ENCODE measurements around the gene VENTX. TPM values are rescaled to one million over a fixed set of nuclear protein-coding genes. Genes with fewer than 3 reads are reported as not detected.

The VENTX gene
- total RNA-seq, 1 donor from 2014 or later = 0.13 TPM

- Mint-ChIP-seq H3K36me3 (ENCODE audit: low read depth) (peaks cover 39% of the 10 kb centered on the region), H3K4me1 (peaks cover 13% of the 10 kb centered on the region), H3K4me3 (no peak overlapping the region), H3K27me3 (no peaks in the 10 kb centered on the region), H3K9me3 (no peaks in the 10 kb centered on the region), H3K27ac (no peak overlapping the region)
- DNase-seq = no peak
- intact Hi-C loops (cut with micrococcal nuclease) = no loop called here
- CTCF ChIA-PET = no interaction called here
- POLR2A ChIA-PET = interaction anchor here (1.1 kb wide), 1 partner anchor 13 kb away, joined by 3 read pairs; no protein-coding TSS in a partner anchor
- no peak for TF ChIP-seq CTCF (IDR thresholded peaks at IDR 0.05)
- no peak for ATAC-seq (ENCODE audit: low read depth)
Observed at GRCh38 chr10:133270204-133270603, 32.5 kb downstream of the VENTX start.

- ChIA-PET CTCF (no interaction called here), POLR2A (interaction anchor here (1.1 kb wide), 1 partner anchor 14 kb away, joined by 3 read pairs; no protein-coding TSS in a partner anchor)
Observed at GRCh38 chr10:133270773-133271297, 33.2 kb downstream of the VENTX start.

GRCh38 chr10:133271521-133272300 lies 34.1 kb downstream of the VENTX start:
- Mint-ChIP-seq H3K4me1 (peaks cover 10% of the 10 kb centered on the region), H3K9me3 (no peaks in the 10 kb centered on the region), H3K4me3 (no peak overlapping the region), H3K27ac (no peak overlapping the region), H3K36me3 (ENCODE audit: low read depth) (peaks cover 35% of the 10 kb centered on the region), H3K27me3 (no peaks in the 10 kb centered on the region)
- DNase-seq (no peak), ATAC-seq (ENCODE audit: low read depth) (no peak)
- ChIA-PET POLR2A (interaction anchor here (4.8 kb wide), 1 partner anchor 8 kb away, joined by 85 read pairs; no protein-coding TSS in a partner anchor), CTCF (no interaction called here)
- intact Hi-C loops (cut with micrococcal nuclease) = no loop called here
- no peak for TF ChIP-seq CTCF (IDR thresholded peaks at IDR 0.05)

More at GRCh38 chr10:133270773-133271297, 33.2 kb downstream of the VENTX start:
- Mint-ChIP-seq H3K27ac (no peak overlapping the region), H3K27me3 (no peaks in the 10 kb centered on the region), H3K9me3 (no peaks in the 10 kb centered on the region), H3K4me3 (no peak overlapping the region), H3K4me1 (peaks cover 8% of the 10 kb centered on the region), H3K36me3 (ENCODE audit: low read depth) (peaks cover 36% of the 10 kb centered on the region)
- no peak for TF ChIP-seq CTCF (IDR thresholded peaks at IDR 0.05)
- ATAC-seq (ENCODE audit: low read depth) = no peak
- intact Hi-C loops (cut with micrococcal nuclease) = no loop called here
- no peak for DNase-seq

DNA sequence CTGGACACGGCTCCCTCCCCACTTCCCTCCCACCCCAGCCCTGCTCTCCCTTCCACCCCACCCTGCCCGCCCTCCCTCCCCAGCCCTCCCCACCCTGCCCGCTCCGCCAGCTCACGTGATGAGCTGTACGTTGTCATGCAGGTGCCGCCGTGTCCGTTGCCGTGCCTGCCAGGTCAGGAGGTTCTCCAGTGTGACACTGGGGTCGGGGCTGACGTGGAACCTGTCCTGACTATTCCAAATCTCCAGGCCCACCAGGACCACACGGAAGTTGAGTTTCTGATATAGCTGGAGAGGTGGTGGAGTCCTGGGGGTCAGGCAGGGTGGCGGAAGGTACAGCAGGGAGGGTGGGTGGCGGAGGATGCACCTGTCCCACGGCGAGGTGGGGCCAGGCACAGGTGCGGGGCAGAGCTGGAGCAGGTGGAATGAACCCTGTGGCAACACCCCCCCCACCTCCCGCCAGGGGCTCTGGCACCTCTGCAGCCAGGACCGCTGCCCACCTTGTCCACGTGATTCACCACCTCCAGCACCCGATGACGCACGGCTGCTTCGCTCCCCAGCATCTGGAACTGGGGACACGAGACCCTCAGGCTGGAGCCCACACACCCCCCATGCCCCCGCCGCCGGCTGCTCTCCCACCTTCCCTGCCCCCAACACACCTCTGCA lies 34.8 kb downstream of the VENTX start:
- H3K9me3 Mint-ChIP-seq = no peaks in the 10 kb centered on the region
- no peak for ATAC-seq (ENCODE audit: low read depth)
- peaks cover 14% of the 10 kb centered on the region for H3K4me1 Mint-ChIP-seq
- ChIA-PET POLR2A (interaction anchor here (4.8 kb wide), 1 partner anchor 8 kb away, joined by 85 read pairs; no protein-coding TSS in a partner anchor), CTCF (no interaction called here)
- no peak for DNase-seq
- H3K27me3 Mint-ChIP-seq = no peaks in the 10 kb centered on the region
- no peak for TF ChIP-seq CTCF (IDR thresholded peaks at IDR 0.05)
- H3K27ac Mint-ChIP-seq = no peak overlapping the region
- intact Hi-C loops (cut with micrococcal nuclease) = no loop called here
- peaks cover 35% of the 10 kb centered on the region for H3K36me3 Mint-ChIP-seq (ENCODE audit: low read depth)
- H3K4me3 Mint-ChIP-seq = no peak overlapping the region

DNA sequence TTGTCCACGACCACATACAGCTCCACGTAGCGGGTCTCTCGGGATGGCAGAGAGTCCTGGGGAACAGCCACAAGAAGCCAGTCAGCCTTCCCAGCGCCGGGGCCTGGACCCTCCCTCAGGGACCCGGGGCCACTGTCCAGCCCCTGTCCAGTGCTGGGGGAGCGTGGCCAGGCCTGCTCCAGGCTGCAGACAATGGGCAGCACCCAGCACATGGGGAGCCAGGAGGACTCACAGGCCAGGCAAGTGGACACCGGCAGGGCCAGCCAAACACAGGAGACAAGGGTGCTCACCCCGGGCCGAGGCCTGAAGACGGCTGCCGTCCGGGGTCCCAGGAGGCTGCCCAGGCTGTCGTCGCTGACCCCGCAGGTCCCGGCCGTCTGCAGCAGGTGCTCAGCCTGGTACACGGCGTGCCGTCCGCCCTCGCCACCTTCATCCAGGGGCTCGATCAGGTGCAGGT lies 35.3 kb downstream of the VENTX start:
- no peak overlapping the region for H3K27ac Mint-ChIP-seq

More for the DNA sequence above, 35.3 kb downstream of the VENTX start:
- Mint-ChIP-seq H3K4me1 (peaks cover 19% of the 10 kb centered on the region), H3K9me3 (no peaks in the 10 kb centered on the region), H3K4me3 (no peak overlapping the region), H3K36me3 (ENCODE audit: low read depth) (peaks cover 35% of the 10 kb centered on the region), H3K27me3 (no peaks in the 10 kb centered on the region)
- no peak for TF ChIP-seq CTCF (IDR thresholded peaks at IDR 0.05)
- ATAC-seq (ENCODE audit: low read depth) = no peak
- no peak for DNase-seq
- POLR2A ChIA-PET = interaction anchor here (4.8 kb wide), 1 partner anchor 9 kb away, joined by 85 read pairs; no protein-coding TSS in a partner anchor
- CTCF ChIA-PET = no interaction called here
- intact Hi-C loops (cut with micrococcal nuclease) = no loop called here

All from activated B cell treated with CpG ODN at 0.5 μM for 24 hours (primary cell).